ENCODE results near the gene CEP68.

Gene CEP68

GRCh38 chr2:65075605-65076344, 19.6 kb downstream of the CEP68 start:
- no peak overlapping the region for H3K4me2 ChIP-seq
- H3K9ac ChIP-seq: no peak overlapping the region
- no peak overlapping the region for H3K27ac ChIP-seq
- H4K20me1 ChIP-seq (ENCODE audit: insufficient read depth): no peaks in the 10 kb centered on the region
- no peak overlapping the region for H2AFZ ChIP-seq (ENCODE audit: low read depth)
- no peaks in the 10 kb centered on the region for H3K36me3 ChIP-seq (ENCODE audit: insufficient read depth)
- no peak for TF ChIP-seq CTCF (conservative IDR thresholded peaks at IDR 0.05; ENCODE audit: low read depth, low read length)
- no peaks in the 10 kb centered on the region for H3K79me2 ChIP-seq (ENCODE audit: insufficient read depth, low read depth)
- no peaks in the 10 kb centered on the region for H3K4me1 ChIP-seq (ENCODE audit: low read depth, poor library complexity, severe bottlenecking)
- no peaks in the 10 kb centered on the region for H3K27me3 ChIP-seq (ENCODE audit: insufficient read depth, low read depth)
- H3K4me3 ChIP-seq (IDR thresholded peaks at IDR 0.05; ENCODE audit: insufficient read depth, low read depth, low read length): no peak overlapping the region

GRCh38 chr2:65076345-65076710, 20.1 kb downstream of the CEP68 start:
- no peak for TF ChIP-seq CTCF (conservative IDR thresholded peaks at IDR 0.05; ENCODE audit: low read depth, low read length)
- H3K79me2 ChIP-seq (ENCODE audit: insufficient read depth, low read depth): no peaks in the 10 kb centered on the region
- H3K4me2 ChIP-seq: no peak overlapping the region
- no peak overlapping the region for H3K27ac ChIP-seq
- H3K4me1 ChIP-seq (ENCODE audit: low read depth, poor library complexity, severe bottlenecking): no peaks in the 10 kb centered on the region
- H4K20me1 ChIP-seq (ENCODE audit: insufficient read depth): no peaks in the 10 kb centered on the region
- H2AFZ ChIP-seq (ENCODE audit: low read depth): no peak overlapping the region
- H3K36me3 ChIP-seq (ENCODE audit: insufficient read depth): no peaks in the 10 kb centered on the region
- no peaks in the 10 kb centered on the region for H3K27me3 ChIP-seq (ENCODE audit: insufficient read depth, low read depth)
- no peak overlapping the region for H3K4me3 ChIP-seq (IDR thresholded peaks at IDR 0.05; ENCODE audit: insufficient read depth, low read depth, low read length)
- no peak overlapping the region for H3K9ac ChIP-seq

GRCh38 chr2:65077898-65078297, 21.7 kb downstream of the CEP68 start:
- Histone ChIP-seq H3K27ac (no peak overlapping the region), H3K4me2 (no peak overlapping the region), H2AFZ (ENCODE audit: low read depth) (no peak overlapping the region), H3K9ac (no peak overlapping the region), H3K27me3 (ENCODE audit: insufficient read depth, low read depth) (no peaks in the 10 kb centered on the region), H3K79me2 (ENCODE audit: insufficient read depth, low read depth) (no peaks in the 10 kb centered on the region), H3K4me3 (IDR thresholded peaks at IDR 0.05; ENCODE audit: insufficient read depth, low read depth, low read length) (no peak overlapping the region), H3K36me3 (ENCODE audit: insufficient read depth) (no peaks in the 10 kb centered on the region), H4K20me1 (ENCODE audit: insufficient read depth) (no peaks in the 10 kb centered on the region), H3K4me1 (ENCODE audit: low read depth, poor library complexity, severe bottlenecking) (no peaks in the 10 kb centered on the region)
- TF ChIP-seq CTCF (conservative IDR thresholded peaks at IDR 0.05; ENCODE audit: low read depth, low read length): no peak

- H3K36me3 ChIP-seq (ENCODE audit: insufficient read depth): peaks cover 4% of the 10 kb centered on the region; the same call in 1 of the 2 replicates
- no peak overlapping the region for H3K4me2 ChIP-seq
- no peak overlapping the region for H3K9ac ChIP-seq
- no peaks in the 10 kb centered on the region for H4K20me1 ChIP-seq (ENCODE audit: insufficient read depth)
- no peaks in the 10 kb centered on the region for H3K27me3 ChIP-seq (ENCODE audit: insufficient read depth, low read depth)
- H2AFZ ChIP-seq (ENCODE audit: low read depth): no peak overlapping the region
- H3K4me1 ChIP-seq (ENCODE audit: low read depth, poor library complexity, severe bottlenecking): no peaks in the 10 kb centered on the region
- no peaks in the 10 kb centered on the region for H3K79me2 ChIP-seq (ENCODE audit: insufficient read depth, low read depth)
- H3K4me3 ChIP-seq (IDR thresholded peaks at IDR 0.05; ENCODE audit: insufficient read depth, low read depth, low read length): no peak overlapping the region
- H3K27ac ChIP-seq: no peak overlapping the region
- no peak for TF ChIP-seq CTCF (conservative IDR thresholded peaks at IDR 0.05; ENCODE audit: low read depth, low read length)
Measured at GRCh38 chr2:65079017-65079416, 22.8 kb downstream of the CEP68 start.

All from KMS-11 (cell line).